Pancreas (tissue), 10 donors: ENCODE data around the gene NUDT15. TPM values are rescaled to one million over a fixed set of nuclear protein-coding genes. Genes with fewer than 3 reads are reported as not detected.

Source experiments
- ATAC-seq, 4 donors: fragments of 200-7000 bp; cut with Tn5 transposase; one replicate each; pipeline versions ENCODE4 v1.8.0 to v1.9.1; 2020; ENCODE audit warnings: mild to moderate bottlenecking in 4 of 4, moderate library complexity in 4 of 4
- DNase-seq, 6 donors: peaks; one replicate each; pipeline ENCODE4 v3.0.0-alpha.2; 2020
- FAIRE-seq: peaks from 2 replicates; lab custom pipeline; 2012; peaks lifted over from hg19 to GRCh38; lab: Jason Lieb, UNC
- H3K27ac ChIP-seq, 4 donors: fragments of 200-600 bp; sonication (generic); 1 replicate in 3 of 4; 2 replicates in 1 of 4; pipeline versions ENCODE4 v1.5.0 to v1.8.0; 2020
- H3K27me3 ChIP-seq, 4 donors: fragments of 200-600 bp; one replicate each; pipeline ENCODE4 v1.8.0; 2021
- H3K36me3 ChIP-seq, 3 donors: fragments of 200-600 bp; sonication (generic) in 1 of 3; one replicate each; pipeline versions ENCODE4 v1.5.0 to v1.8.0; 2020 to 2021
- H3K4me1 ChIP-seq, 3 donors: fragments of 200-600 bp; one replicate each; pipeline ENCODE4 v1.8.0; 2021
- H3K4me3 ChIP-seq, 4 donors: fragments of 200-600 bp; sonication (generic) in 2 of 4; one replicate each; pipeline versions ENCODE4 v1.5.0 to v1.8.0; 2020 to 2021
- H3K9me3 ChIP-seq, 4 donors: fragments of 200-600 bp; one replicate each; pipeline ENCODE4 v1.8.0; 2021
- CTCF ChIP-seq, 4 donors: fragments of 200-600 bp; sonication (generic) in 3 of 4; IDR thresholded peaks; one replicate each; pipeline versions ENCODE4 v1.5.0 to v1.8.0; 2021; ENCODE audit warnings: antibody characterized with exemption in 4 of 4
- WGBS, 2 donors: extraction: QIAGEN DNeasy Blood & Tissue Kit; methylation state at CpG; one replicate each; pipeline ENCODE4 v1.1.7; 2013; 5-methylcytosine and 5-hydroxymethylcytosine counted together
- intact Hi-C, 3 donors: fragments of 100-400 bp; cut with DNase I; formaldehyde crosslinking; loops; one replicate each; pipeline versions ENCODE4 v1.11.1 to v1.14.2; 2022
- polyA plus RNA-seq, 2 donors: library from polyadenylated mRNA; stranded (reverse); fragments of 200-250 nt; gene quantifications; one replicate each; pipeline ENCODE4 v1.2.3, GENCODE V29; 2013
- total RNA-seq, 6 donors: library from RNA; stranded (reverse); fragmentation: NEBNext Ultra II Directional in 4 of 6; extraction: Animal tissue kit (Norgen Biotek cat#: 25700) in 4 of 6; gene quantifications; one replicate each; pipeline versions ENCODE4 v1.2.1 to v1.2.4, GENCODE V29; 2021 to 2023
- donor health status: healthy with polysubstance abuse.
- donor health status: DM: no; HTN: no; CAD: no; lungs with moderate emphysema.
- donor health status: DM: no; HTN: no; CAD: no.
- donor health status: control.
- donor health status: control.
- donor health status: Bipolar disorder and iron deficiency.
- donor health status: DM: yes; HTN: yes; CAD: no.
- donor health status: DM: no; HTN: no; CAD: no.
- donor health status: DM: no; HTN: no; CAD: no.
- donor health status: DM: yes; HTN: yes; CAD: no.

The NUDT15 gene
- total and polyA plus RNA-seq, 8 donors, result 3.3 to 7.3 (median 5.6) TPM

DNA sequence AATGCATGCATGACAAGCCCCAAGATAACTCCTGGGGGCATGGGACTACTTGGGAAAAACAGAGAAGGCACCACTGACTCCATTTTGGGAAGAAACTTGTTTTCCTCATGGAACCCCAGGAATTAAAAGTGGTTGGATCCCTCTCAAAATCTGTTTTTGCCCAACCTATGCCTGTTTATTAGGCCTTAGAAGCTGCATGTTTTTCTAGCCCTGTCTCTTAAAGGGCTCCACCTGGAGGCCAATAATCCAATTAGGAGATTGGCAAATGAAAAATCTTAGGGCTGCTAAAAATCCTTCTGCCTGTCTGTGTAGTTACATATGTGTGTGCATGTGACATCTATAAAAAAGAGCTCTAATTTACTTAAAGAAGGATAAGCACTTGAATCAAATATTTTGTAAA, 30.5 kb downstream of the NUDT15 start:
- DNase-seq, result no peak
- Histone ChIP-seq H3K9me3 (peaks cover 0 to 20% (median 0%) of the 10 kb centered on the region in 4 donors), H3K4me3 (no peak overlapping the region), H3K36me3 (peaks cover 5 to 22% (median 15%) of the 10 kb centered on the region in 3 donors), H3K4me1 (no peaks in the 10 kb centered on the region), H3K27ac (no peak overlapping the region), H3K27me3 (no peaks in the 10 kb centered on the region)
- no peak for ATAC-seq
- intact Hi-C loops, result no loop called here
- no peak for FAIRE-seq
- TF ChIP-seq CTCF (IDR thresholded peaks at IDR 0.05), result no peak

DNA sequence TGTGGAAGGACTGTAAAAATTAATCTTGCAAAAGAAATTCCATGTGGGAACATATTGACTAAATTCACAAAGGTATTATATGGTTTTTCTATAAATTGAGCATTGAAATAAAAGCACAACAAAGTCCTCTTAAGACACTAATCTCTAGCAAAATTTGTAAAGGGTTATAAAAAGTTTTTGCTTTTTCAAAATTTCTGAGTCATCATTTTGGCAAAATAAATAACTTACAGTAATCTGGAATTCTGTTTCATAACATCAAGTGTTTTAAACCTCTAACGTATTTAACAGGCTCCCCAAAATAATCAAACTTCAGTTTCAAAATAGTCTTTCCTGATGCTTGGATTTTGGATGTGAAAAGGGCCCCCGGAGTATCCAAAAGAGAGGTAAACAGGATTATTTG, 31.4 kb downstream of the NUDT15 start:
- Histone ChIP-seq H3K27me3 (no peaks in the 10 kb centered on the region), H3K4me1 (no peaks in the 10 kb centered on the region), H3K9me3 (peaks cover 0 to 20% (median under 1%) of the 10 kb centered on the region in 4 donors), H3K36me3 (peaks cover 11 to 28% (median 24%) of the 10 kb centered on the region in 3 donors), H3K27ac (no peak overlapping the region), H3K4me3 (no peak overlapping the region)
- intact Hi-C loops, result no loop called here
- 98 to 99% methylated on average over 2 of the region's 2 CpGs for WGBS, 2 donors
- TF ChIP-seq CTCF (IDR thresholded peaks at IDR 0.05), result no peak
- DNase-seq, result no peak
- ATAC-seq, result no peak
- peak; percentile 41 for FAIRE-seq

GRCh38 chr13:48069573-48069972, 32.0 kb downstream of the NUDT15 start:
- Histone ChIP-seq H3K36me3 (peaks cover 11 to 34% (median 29%) of the 10 kb centered on the region in 3 donors), H3K4me1 (no peaks in the 10 kb centered on the region), H3K27me3 (no peaks in the 10 kb centered on the region), H3K4me3 (no peak overlapping the region), H3K27ac (no peak overlapping the region), H3K9me3 (peaks cover 0 to 20% (median 2%) of the 10 kb centered on the region in 4 donors)
- DNase-seq (no peak), FAIRE-seq (no peak), ATAC-seq (no peak)
- TF ChIP-seq CTCF (IDR thresholded peaks at IDR 0.05), result no peak
- WGBS, 2 donors, result 93 to 94% methylated on average over 1 of the region's 1 CpG
- intact Hi-C loops, result no loop called here

- H3K36me3 ChIP-seq, result peaks cover 11 to 48% (median 35%) of the 10 kb centered on the region in 3 donors
- 79 to 94% methylated on average over 5 of the region's 5 CpGs for WGBS, 2 donors
- no peak for DNase-seq
- H3K27me3 ChIP-seq, result no peaks in the 10 kb centered on the region
- ATAC-seq, result no peak
- no peak overlapping the region for H3K4me3 ChIP-seq
- TF ChIP-seq CTCF (IDR thresholded peaks at IDR 0.05), result no peak
- no peak for FAIRE-seq
- H3K9me3 ChIP-seq, result peaks cover 0 to 20% (median 2%) of the 10 kb centered on the region in 4 donors
- no peak overlapping the region for H3K27ac ChIP-seq
- intact Hi-C loops, result no loop called here
- H3K4me1 ChIP-seq, result no peaks in the 10 kb centered on the region
Measured at GRCh38 chr13:48070942-48071341, 33.4 kb downstream of the NUDT15 start.

DNA sequence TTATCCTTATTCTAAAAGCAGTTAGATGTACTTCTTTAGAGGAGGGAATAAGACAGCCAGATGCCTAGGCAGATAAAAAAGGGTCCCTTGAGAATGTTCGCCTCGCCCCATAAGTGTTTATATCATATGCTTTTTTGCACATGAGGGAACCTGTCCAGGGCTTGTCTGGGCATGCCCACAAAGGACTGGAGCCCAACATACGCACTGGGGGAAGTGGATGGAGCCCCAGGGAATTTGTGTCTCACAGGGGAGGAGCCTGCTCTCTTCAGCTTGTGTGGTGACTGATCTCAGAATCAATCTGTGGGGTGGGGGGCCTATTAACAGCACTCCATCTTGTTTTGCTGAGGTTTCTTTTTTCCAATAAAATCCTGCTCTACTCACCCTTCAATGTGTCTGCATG, 34.8 kb downstream of the NUDT15 start:
- Histone ChIP-seq H3K27me3 (no peaks in the 10 kb centered on the region), H3K4me3 (no peak overlapping the region), H3K27ac (no peak overlapping the region), H3K36me3 (peaks cover 17 to 59% (median 45%) of the 10 kb centered on the region in 3 donors), H3K4me1 (no peaks in the 10 kb centered on the region), H3K9me3 (peaks cover 0 to 20% (median 2%) of the 10 kb centered on the region in 4 donors)
- WGBS, 2 donors, result 97 to 98% methylated on average over 3 of the region's 3 CpGs
- DNase-seq, result no peak
- ATAC-seq, result no peak
- intact Hi-C loops, result no loop called here
- no peak for TF ChIP-seq CTCF (IDR thresholded peaks at IDR 0.05)
- no peak for FAIRE-seq
